Measurements from ENCODE around the gene CAP1. TPM values are rescaled to one million over a fixed set of nuclear protein-coding genes. Genes with fewer than 3 reads are reported as not detected.

Gene CAP1
- total RNA-seq, 1 experiment from 2014 or later = 255 TPM

GRCh38 chr1:40034869-40035268 lies 5.7 kb upstream of the CAP1 start:
- Histone ChIP-seq H2BK5ac (ENCODE audit: insufficient read length, low read length) (no peak overlapping the region), H3K18ac (ENCODE audit: insufficient read length, low read depth, low read length) (no peak overlapping the region), H3K79me2 (ENCODE audit: insufficient read depth, low read length) (no peaks in the 10 kb centered on the region), H4K5ac (ENCODE audit: insufficient read length, low read depth, low read length) (no peak overlapping the region), H2BK20ac (ENCODE audit: low read depth, low read length, poor library complexity, severe bottlenecking) (no peak overlapping the region), H2BK12ac (ENCODE audit: insufficient read length, low read depth, low read length) (no peak overlapping the region), H3K23ac (ENCODE audit: insufficient read length, low read depth, low read length) (no peak overlapping the region), H3K9ac (ENCODE audit: extremely low read depth, insufficient read length, low read length) (no peak overlapping the region), H2BK15ac (ENCODE audit: low read depth, low read length) (no peak overlapping the region), H3K14ac (ENCODE audit: insufficient read depth, low read length) (no peak overlapping the region), H4K20me1 (ENCODE audit: control insufficient read depth, insufficient read depth, insufficient read length) (no peaks in the 10 kb centered on the region), H3T11ph (ENCODE audit: low read length) (no peak overlapping the region), H4K91ac (ENCODE audit: insufficient read length, low read depth, low read length) (no peak overlapping the region), H3K4me1 (ENCODE audit: insufficient read depth, low read length) (no peaks in the 10 kb centered on the region), H3K23me2 (ENCODE audit: insufficient read length, low read depth, low read length, poor library complexity, severe bottlenecking) (peaks cover 6% of the 10 kb centered on the region), H3K27me3 (ENCODE audit: insufficient read depth, low read length) (no peaks in the 10 kb centered on the region), H3K27ac (ENCODE audit: insufficient read length, low read depth, low read length) (no peak overlapping the region), H3K9me3 (ENCODE audit: control insufficient read depth, low read depth, low read length) (no peaks in the 10 kb centered on the region), H3K56ac (ENCODE audit: insufficient read length, low read depth, low read length) (no peak overlapping the region), H2BK120ac (ENCODE audit: low read depth, low read length, poor library complexity, severe bottlenecking) (no peak overlapping the region), H3K79me1 (ENCODE audit: insufficient read depth, low read depth, low read length, poor library complexity, severe bottlenecking) (no peaks in the 10 kb centered on the region), H2AFZ (ENCODE audit: low read length) (no peak overlapping the region), H4K8ac (replicated peaks; ENCODE audit: insufficient read length, low read depth, low read length) (no peak overlapping the region), H3K4me2 (ENCODE audit: insufficient read depth, insufficient read length, low read length) (no peak overlapping the region), H2AK5ac (ENCODE audit: insufficient read length, low read length) (no peak overlapping the region), H3K4ac (ENCODE audit: low read depth, low read length) (no peak overlapping the region)
- Mint-ChIP-seq H3K4me1 (peaks cover 7 to 11% of the 10 kb centered on the region in 2 experiments; a peak in 3 of 4 replicates), H3K27ac (no peak overlapping the region), H3K27me3 (ENCODE audit: low read depth) (no peaks in the 10 kb centered on the region), H3K36me3 (ENCODE audit: insufficient read depth in 1 of 3, low read depth in 3 of 3) (no peaks in the 10 kb centered on the region; a peak in 1 of 7 replicates), H3K9me3 (no peaks in the 10 kb centered on the region), H3K4me3 (no peak overlapping the region)
- no peak for DNase-seq
- WGBS (ENCODE audit: extremely low coverage, insufficient read length, low lambda C conversion rate) = no CpG with 5 or more reads among the region's 2 CpGs
- no peak for TF ChIP-seq CTCF (conservative IDR thresholded peaks at IDR 0.05)
